ENCODE data around the gene SUMO3. TPM values are rescaled to one million over a fixed set of nuclear protein-coding genes. Genes with fewer than 3 reads are reported as not detected.

SUMO3 gene
- total RNA-seq, 1 experiment from 2014 or later: 41.4 TPM

DNA sequence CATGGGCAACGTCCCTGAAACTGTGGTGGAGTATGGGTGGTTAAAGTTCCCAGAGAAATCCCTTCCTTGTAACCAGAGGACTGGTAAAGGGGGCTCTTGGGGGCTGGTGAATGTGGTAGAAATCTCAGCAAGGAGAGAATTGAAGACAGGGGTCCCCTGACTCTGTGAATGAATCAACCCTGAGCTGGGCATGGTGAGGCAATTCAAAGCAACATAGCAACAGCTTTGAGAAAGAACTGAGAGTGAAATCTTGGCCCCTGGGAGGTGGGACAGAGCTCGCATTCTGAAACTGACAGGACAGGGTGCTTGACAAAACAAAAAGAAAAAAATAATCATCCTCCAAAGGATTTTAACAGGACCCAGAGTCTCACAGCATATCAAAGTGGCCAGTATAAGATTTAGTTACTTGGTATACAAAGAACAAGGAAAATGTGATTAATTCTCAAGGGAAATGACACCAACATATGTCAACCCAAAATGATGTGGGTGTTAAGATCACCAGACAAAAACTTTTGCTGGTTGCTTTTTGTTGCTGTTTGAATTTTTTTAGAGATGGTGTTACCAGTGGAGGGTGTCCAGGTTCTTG is 11.7 kb upstream of the SUMO3 start:
- no peak overlapping the region for H3K27ac ChIP-seq (ENCODE audit: low read length)
- in situ Hi-C loops (cut with HindIII; ENCODE audit: low pct_unique_long_range_greater_than_20kb, low sequenced_read_pairs) (no loop called here), intact Hi-C loops (cut with micrococcal nuclease; ENCODE audit: unreplicated experiment) (no loop called here)
- ChIA-PET CTCF (no interaction called here), POLR2A (interaction anchor here (0.6 kb wide), 1 partner anchor 18 kb away, joined by 4 read pairs; no protein-coding TSS in a partner anchor)
- H3K4me3 ChIP-seq (ENCODE audit: low read depth in 2 of 2, low read length in 2 of 2): no peak overlapping the region
- no peaks in the 10 kb centered on the region for H3K4me1 ChIP-seq (ENCODE audit: control insufficient read depth, insufficient read depth, low read length)
- no peaks in the 10 kb centered on the region for H3K27me3 ChIP-seq (ENCODE audit: control insufficient read depth, insufficient read depth, low read length)
- DNase-seq (ENCODE audit: low read depth, low spot score): no peak
- H3K9me3 ChIP-seq (ENCODE audit: control insufficient read depth, insufficient read depth, low read depth, low read length): peaks cover 10% of the 10 kb centered on the region; the same call in 1 of the 2 replicates
- no peak for ATAC-seq
- no TSS peak for BruUV-seq (replicated peaks)
- TF ChIP-seq, protein P1, sequence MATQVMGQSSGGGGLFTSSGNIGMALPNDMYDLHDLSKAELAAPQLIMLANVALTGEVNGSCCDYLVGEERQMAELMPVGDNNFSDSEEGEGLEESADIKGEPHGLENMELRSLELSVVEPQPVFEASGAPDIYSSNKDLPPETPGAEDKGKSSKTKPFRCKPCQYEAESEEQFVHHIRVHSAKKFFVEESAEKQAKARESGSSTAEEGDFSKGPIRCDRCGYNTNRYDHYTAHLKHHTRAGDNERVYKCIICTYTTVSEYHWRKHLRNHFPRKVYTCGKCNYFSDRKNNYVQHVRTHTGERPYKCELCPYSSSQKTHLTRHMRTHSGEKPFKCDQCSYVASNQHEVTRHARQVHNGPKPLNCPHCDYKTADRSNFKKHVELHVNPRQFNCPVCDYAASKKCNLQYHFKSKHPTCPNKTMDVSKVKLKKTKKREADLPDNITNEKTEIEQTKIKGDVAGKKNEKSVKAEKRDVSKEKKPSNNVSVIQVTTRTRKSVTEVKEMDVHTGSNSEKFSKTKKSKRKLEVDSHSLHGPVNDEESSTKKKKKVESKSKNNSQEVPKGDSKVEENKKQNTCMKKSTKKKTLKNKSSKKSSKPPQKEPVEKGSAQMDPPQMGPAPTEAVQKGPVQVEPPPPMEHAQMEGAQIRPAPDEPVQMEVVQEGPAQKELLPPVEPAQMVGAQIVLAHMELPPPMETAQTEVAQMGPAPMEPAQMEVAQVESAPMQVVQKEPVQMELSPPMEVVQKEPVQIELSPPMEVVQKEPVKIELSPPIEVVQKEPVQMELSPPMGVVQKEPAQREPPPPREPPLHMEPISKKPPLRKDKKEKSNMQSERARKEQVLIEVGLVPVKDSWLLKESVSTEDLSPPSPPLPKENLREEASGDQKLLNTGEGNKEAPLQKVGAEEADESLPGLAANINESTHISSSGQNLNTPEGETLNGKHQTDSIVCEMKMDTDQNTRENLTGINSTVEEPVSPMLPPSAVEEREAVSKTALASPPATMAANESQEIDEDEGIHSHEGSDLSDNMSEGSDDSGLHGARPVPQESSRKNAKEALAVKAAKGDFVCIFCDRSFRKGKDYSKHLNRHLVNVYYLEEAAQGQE (IDR thresholded peaks at IDR 0.05; ENCODE audit: insufficient read depth in 1 of 2, low read depth in 2 of 2, low read length in 1 of 2): no peak
- no peaks in the 10 kb centered on the region for H3K36me3 ChIP-seq (ENCODE audit: control insufficient read depth, insufficient read depth, low read length)

DNA sequence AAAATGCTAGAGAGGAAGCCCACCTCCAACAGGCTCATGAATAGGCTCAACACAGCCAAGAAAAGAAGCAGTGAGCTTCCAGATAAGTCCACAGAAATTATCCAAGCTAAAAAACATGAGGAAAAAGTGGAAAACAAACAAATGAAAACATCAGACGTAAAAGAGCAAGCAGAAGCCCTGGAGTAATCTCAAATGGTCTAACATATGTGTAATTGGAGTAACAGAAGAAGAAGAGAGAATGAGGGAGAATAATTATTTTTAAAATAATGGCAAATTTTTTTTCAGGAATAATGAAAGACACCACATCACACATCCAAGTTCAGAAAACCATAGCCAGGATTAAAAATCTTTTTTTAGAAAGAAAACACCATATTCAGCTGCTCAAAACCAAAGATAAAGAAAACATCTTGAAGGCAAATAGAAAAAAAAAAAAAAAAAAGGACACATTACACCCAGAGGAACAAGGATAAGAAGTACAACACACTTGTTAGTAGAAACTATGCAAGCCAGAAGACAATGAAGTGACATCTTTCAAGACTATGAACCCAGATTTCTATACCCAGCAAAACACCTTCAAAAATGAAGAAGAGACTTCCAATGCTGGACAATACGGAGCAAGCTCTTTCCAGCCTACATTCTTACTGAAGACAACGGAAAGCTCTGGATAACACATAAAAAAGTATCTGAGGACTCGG is 10.6 kb upstream of the SUMO3 start:
- ChIA-PET POLR2A (interaction anchor here (0.6 kb wide), 1 partner anchor 19 kb away, joined by 4 read pairs; no protein-coding TSS in a partner anchor), CTCF (no interaction called here)
- in situ Hi-C loops (cut with HindIII; ENCODE audit: low pct_unique_long_range_greater_than_20kb, low sequenced_read_pairs) (no loop called here), intact Hi-C loops (cut with micrococcal nuclease; ENCODE audit: unreplicated experiment) (no loop called here)
- ATAC-seq (no peak), DNase-seq (ENCODE audit: low read depth, low spot score) (no peak)
- TF ChIP-seq, protein P2, sequence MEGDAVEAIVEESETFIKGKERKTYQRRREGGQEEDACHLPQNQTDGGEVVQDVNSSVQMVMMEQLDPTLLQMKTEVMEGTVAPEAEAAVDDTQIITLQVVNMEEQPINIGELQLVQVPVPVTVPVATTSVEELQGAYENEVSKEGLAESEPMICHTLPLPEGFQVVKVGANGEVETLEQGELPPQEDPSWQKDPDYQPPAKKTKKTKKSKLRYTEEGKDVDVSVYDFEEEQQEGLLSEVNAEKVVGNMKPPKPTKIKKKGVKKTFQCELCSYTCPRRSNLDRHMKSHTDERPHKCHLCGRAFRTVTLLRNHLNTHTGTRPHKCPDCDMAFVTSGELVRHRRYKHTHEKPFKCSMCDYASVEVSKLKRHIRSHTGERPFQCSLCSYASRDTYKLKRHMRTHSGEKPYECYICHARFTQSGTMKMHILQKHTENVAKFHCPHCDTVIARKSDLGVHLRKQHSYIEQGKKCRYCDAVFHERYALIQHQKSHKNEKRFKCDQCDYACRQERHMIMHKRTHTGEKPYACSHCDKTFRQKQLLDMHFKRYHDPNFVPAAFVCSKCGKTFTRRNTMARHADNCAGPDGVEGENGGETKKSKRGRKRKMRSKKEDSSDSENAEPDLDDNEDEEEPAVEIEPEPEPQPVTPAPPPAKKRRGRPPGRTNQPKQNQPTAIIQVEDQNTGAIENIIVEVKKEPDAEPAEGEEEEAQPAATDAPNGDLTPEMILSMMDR (IDR thresholded peaks at IDR 0.05): no peak
- TF ChIP-seq TCF7L2 (IDR thresholded peaks at IDR 0.05; ENCODE audit: low read depth, low read length) (no peak), POLR2AphosphoS5 (IDR thresholded peaks at IDR 0.05; ENCODE audit: low read depth, low read length) (no peak), SIN3A (IDR thresholded peaks at IDR 0.05; ENCODE audit: borderline replicate concordance, insufficient read depth, low read depth, low read length) (no peak)
- TF ChIP-seq, protein P1 (IDR thresholded peaks at IDR 0.05; ENCODE audit: insufficient read depth in 1 of 2, low read depth in 2 of 2, low read length in 1 of 2): no peak
- Histone ChIP-seq H3K4me3 (ENCODE audit: low read depth in 2 of 2, low read length in 2 of 2) (no peak overlapping the region), H3K27ac (ENCODE audit: low read length) (no peak overlapping the region), H3K27me3 (ENCODE audit: control insufficient read depth, insufficient read depth, low read length) (no peaks in the 10 kb centered on the region), H3K9me3 (ENCODE audit: control insufficient read depth, insufficient read depth, low read depth, low read length) (peaks cover 10% of the 10 kb centered on the region; the same call in 1 of the 2 replicates), H3K36me3 (ENCODE audit: control insufficient read depth, insufficient read depth, low read length) (no peaks in the 10 kb centered on the region), H3K4me1 (ENCODE audit: control insufficient read depth, insufficient read depth, low read length) (no peaks in the 10 kb centered on the region)
- no TSS peak for BruUV-seq (replicated peaks)

Data from Panc1 (cell line).